ENCODE results near the gene ANKRD11.

The ANKRD11 gene

DNA sequence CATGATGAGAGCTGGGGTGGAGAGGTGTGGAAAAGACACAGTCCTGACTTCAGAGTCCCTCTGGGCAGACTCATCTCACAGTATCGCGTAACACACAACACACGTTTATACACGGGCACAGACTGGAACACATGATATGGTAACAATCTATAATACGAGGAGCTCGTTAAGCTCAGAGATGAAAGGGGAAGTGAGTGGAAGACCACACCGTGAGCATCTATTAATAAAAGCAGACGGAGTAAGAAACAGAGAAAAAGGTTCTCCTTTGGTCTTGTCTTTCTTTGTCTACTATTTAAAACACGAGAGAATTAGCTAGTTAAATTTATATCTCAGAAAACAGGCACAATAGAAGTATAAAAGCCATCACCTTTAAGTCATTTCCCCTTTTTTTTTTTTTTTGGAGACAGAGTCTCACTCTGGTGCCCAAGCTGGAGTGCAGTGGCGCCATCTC is 13.5 kb downstream of the ANKRD11 start:
- H3K4me1 ChIP-seq (ENCODE audit: insufficient read depth, poor library complexity, severe bottlenecking): peaks cover 94% of the 10 kb centered on the region
- H3K4me3 ChIP-seq (ENCODE audit: severe bottlenecking): no peak overlapping the region
- ATAC-seq (ENCODE audit: low read depth) (peak; percentile 62), DNase-seq (ENCODE audit: low spot score) (no peak)
- H3K9me3 ChIP-seq (ENCODE audit: severe bottlenecking): no peaks in the 10 kb centered on the region
- H3K27me3 ChIP-seq (ENCODE audit: insufficient read depth, poor library complexity, severe bottlenecking): no peaks in the 10 kb centered on the region
- TF ChIP-seq, protein P1, sequence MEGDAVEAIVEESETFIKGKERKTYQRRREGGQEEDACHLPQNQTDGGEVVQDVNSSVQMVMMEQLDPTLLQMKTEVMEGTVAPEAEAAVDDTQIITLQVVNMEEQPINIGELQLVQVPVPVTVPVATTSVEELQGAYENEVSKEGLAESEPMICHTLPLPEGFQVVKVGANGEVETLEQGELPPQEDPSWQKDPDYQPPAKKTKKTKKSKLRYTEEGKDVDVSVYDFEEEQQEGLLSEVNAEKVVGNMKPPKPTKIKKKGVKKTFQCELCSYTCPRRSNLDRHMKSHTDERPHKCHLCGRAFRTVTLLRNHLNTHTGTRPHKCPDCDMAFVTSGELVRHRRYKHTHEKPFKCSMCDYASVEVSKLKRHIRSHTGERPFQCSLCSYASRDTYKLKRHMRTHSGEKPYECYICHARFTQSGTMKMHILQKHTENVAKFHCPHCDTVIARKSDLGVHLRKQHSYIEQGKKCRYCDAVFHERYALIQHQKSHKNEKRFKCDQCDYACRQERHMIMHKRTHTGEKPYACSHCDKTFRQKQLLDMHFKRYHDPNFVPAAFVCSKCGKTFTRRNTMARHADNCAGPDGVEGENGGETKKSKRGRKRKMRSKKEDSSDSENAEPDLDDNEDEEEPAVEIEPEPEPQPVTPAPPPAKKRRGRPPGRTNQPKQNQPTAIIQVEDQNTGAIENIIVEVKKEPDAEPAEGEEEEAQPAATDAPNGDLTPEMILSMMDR (IDR thresholded peaks at IDR 0.05; ENCODE audit: poor library complexity, severe bottlenecking): no peak
- H3K27ac ChIP-seq (ENCODE audit: poor library complexity, severe bottlenecking): peak overlapping the region; percentile 88
- H3K36me3 ChIP-seq (ENCODE audit: low read depth): peaks cover 18% of the 10 kb centered on the region

DNA sequence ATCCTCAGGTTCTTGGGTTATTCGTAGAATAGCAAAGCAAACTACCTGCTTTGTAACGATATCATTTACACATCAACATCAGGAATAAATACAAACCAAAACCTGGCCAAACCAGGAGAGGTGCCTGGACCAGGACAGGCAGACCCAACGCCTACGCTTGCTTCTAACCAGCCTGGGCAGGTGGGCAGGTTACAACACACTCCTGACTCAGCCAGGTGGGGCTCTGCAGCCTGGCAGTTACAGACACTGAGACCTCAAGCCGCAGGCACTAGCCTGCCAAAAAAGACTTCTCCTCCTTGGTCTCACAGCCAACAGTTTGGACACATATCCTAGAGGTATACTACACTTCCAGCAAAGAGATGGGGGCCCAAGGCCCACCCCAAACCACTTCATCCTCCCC is 14.0 kb downstream of the ANKRD11 start:
- peaks cover 14% of the 10 kb centered on the region for H3K36me3 ChIP-seq (ENCODE audit: low read depth)
- peak overlapping the region; percentile 88 for H3K27ac ChIP-seq (ENCODE audit: poor library complexity, severe bottlenecking)
- H3K9me3 ChIP-seq (ENCODE audit: severe bottlenecking): no peaks in the 10 kb centered on the region
- DNase-seq (ENCODE audit: low spot score): peak; percentile 96
- no peaks in the 10 kb centered on the region for H3K27me3 ChIP-seq (ENCODE audit: insufficient read depth, poor library complexity, severe bottlenecking)
- peaks cover 94% of the 10 kb centered on the region for H3K4me1 ChIP-seq (ENCODE audit: insufficient read depth, poor library complexity, severe bottlenecking)
- TF ChIP-seq, protein P1 (IDR thresholded peaks at IDR 0.05; ENCODE audit: poor library complexity, severe bottlenecking): no peak
- ATAC-seq (ENCODE audit: low read depth): peak; percentile 92
- H3K4me3 ChIP-seq (ENCODE audit: severe bottlenecking): no peak overlapping the region

DNA sequence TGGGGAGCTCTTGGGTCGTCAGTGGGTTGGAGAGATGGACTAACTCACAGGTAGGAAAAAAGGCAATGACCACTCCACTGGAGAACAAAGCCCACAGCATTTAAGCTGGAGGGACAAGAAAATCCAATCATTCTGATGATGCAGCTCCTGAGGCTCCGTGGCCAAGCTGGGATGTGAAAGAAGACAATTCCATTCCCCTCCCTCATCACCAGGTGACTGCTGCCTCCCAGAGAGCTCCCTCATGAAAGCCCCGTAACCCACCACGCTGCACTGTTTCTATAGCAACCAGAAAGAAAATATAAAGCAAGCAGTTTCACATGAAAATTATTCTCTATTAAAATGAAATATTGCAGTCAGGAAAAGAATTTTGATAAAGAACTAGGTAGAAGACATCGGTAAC is 15.2 kb downstream of the ANKRD11 start:
- Histone ChIP-seq H3K4me3 (ENCODE audit: severe bottlenecking) (no peak overlapping the region), H3K27me3 (ENCODE audit: insufficient read depth, poor library complexity, severe bottlenecking) (no peaks in the 10 kb centered on the region), H3K4me1 (ENCODE audit: insufficient read depth, poor library complexity, severe bottlenecking) (peaks cover 91% of the 10 kb centered on the region), H3K36me3 (ENCODE audit: low read depth) (peaks cover 23% of the 10 kb centered on the region), H3K9me3 (ENCODE audit: severe bottlenecking) (no peaks in the 10 kb centered on the region), H3K27ac (ENCODE audit: poor library complexity, severe bottlenecking) (peak overlapping the region; percentile 88)
- DNase-seq (ENCODE audit: low spot score) (no peak), ATAC-seq (ENCODE audit: low read depth) (no peak)
- TF ChIP-seq, protein P1 (IDR thresholded peaks at IDR 0.05; ENCODE audit: poor library complexity, severe bottlenecking): no peak

DNA sequence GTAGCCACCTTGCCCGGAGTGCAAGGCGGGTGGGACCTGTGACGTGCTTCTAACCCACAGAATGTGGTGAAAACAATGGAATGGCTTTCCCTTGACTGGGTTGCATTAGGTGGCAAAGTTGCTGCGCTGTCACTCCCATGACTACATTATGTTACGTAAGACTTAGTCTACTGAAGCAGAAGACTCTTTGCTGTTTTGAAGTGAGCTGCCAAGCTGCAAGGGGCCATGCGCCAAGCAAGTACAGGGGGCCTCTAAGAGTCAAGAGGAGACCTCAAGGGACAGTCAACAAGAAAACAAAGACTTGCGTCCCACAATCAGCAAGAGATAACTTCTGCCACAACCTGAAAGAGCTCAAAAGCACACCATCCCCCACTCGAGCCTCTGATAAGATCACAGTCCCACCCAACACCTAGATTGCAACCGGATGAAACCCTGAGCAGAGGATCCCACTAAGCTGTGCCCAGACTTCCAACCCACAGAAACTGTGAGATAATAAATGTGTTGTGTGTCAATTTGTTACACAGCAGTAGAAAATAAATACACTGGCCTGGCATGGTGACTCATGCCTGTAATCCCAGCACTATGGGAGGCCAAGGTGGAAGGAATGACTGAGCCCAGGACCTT is 16.5 kb downstream of the ANKRD11 start:
- DNase-seq (ENCODE audit: low spot score): no peak
- 0 out of 3 replicates have a peak, but pooled peaks have one; percentile 3 for ATAC-seq (ENCODE audit: low read depth)
- H3K27ac ChIP-seq (ENCODE audit: poor library complexity, severe bottlenecking): peak overlapping the region; percentile 88
- TF ChIP-seq, protein P1 (IDR thresholded peaks at IDR 0.05; ENCODE audit: poor library complexity, severe bottlenecking): no peak
- no peak overlapping the region for H3K4me3 ChIP-seq (ENCODE audit: severe bottlenecking)
- H3K4me1 ChIP-seq (ENCODE audit: insufficient read depth, poor library complexity, severe bottlenecking): peaks cover 80% of the 10 kb centered on the region
- no peaks in the 10 kb centered on the region for H3K27me3 ChIP-seq (ENCODE audit: insufficient read depth, poor library complexity, severe bottlenecking)
- H3K36me3 ChIP-seq (ENCODE audit: low read depth): peaks cover 33% of the 10 kb centered on the region
- H3K9me3 ChIP-seq (ENCODE audit: severe bottlenecking): no peaks in the 10 kb centered on the region

DNA sequence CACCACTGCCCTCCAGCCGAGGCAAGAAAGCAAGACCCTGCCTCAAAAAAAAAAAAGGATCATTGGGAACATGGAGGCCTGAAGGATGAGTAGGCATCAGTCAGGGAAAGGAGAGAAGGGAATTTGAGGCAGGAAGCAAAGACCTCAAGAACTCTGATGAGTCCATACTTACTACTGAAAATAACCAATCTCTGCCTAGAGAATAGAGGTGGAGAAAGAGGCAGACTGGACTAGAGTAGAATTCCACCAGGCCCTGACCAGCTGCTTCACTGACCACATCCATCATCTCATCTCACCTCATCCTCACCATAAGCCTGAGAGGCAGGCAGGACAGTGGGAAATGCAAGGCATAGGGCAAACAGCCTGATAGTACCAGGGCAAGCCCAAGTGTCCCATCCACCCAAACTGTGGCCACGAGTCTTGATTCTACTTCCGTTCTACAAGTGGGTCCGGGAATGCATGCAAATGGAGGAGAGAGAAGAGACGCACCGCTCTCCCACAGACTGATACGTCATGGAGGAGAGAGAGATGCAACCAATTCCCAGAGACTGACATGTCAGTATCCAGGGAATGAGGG is 17.1 kb downstream of the ANKRD11 start:
- Histone ChIP-seq H3K36me3 (ENCODE audit: low read depth) (peaks cover 39% of the 10 kb centered on the region), H3K27ac (ENCODE audit: poor library complexity, severe bottlenecking) (peak overlapping the region; percentile 88)

More for the DNA sequence above, 17.1 kb downstream of the ANKRD11 start:
- H3K4me3 ChIP-seq (ENCODE audit: severe bottlenecking): no peak overlapping the region
- H3K9me3 ChIP-seq (ENCODE audit: severe bottlenecking): no peaks in the 10 kb centered on the region
- TF ChIP-seq, protein P1 (IDR thresholded peaks at IDR 0.05; ENCODE audit: poor library complexity, severe bottlenecking): no peak
- ATAC-seq (ENCODE audit: low read depth) (no peak), DNase-seq (ENCODE audit: low spot score) (no peak)
- peaks cover 73% of the 10 kb centered on the region for H3K4me1 ChIP-seq (ENCODE audit: insufficient read depth, poor library complexity, severe bottlenecking)
- H3K27me3 ChIP-seq (ENCODE audit: insufficient read depth, poor library complexity, severe bottlenecking): no peaks in the 10 kb centered on the region
